ENCODE results near the gene PAK5. TPM values are rescaled to one million over a fixed set of nuclear protein-coding genes. Genes with fewer than 3 reads are reported as not detected.

PAK5 gene
- total RNA-seq, 2 donors from 2014 or later = 0.12 TPM; not detected in 1

DNA sequence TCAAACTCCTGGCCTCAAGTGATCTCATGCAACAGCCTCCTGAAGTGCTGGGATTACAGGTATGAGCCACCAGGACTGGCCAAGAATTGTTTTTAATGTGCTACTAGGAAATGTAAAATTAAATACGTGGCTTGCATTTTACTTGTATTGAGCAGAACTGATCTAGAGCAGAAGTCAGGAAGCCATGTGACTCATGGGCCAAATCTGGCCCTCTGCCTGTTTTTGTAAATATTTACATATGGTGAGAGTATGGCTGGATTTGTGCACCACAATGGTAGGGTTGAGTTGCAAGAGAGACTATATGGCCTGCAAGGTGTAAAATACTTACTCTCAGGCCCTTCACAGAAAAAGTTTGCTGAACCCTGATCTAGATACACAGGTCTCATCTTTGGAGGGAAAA lies 248.7 kb downstream of the PAK5 start:
- no peak overlapping the region for H3K27ac ChIP-seq
- H3K4me1 ChIP-seq = no peaks in the 10 kb centered on the region

DNA sequence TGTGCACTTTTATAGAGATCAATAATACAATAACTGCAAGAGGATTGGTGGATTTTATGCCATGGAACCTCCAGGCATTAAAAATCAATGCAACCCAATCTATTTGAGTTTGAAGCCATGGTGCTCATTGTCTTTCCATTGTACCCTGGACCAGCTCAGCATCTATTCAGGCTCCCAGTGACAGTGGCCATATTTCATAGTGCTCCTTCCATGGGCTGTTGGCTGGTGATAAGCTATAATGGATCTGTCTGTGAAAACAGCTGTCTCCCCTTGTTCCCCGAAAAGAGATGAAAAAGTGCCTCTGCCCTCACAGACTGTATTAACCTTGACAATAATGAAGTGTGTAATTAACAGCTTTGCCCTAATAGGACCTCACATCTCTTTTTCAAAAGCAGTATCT lies 250.2 kb downstream of the PAK5 start:
- H3K36me3 ChIP-seq = no peaks in the 10 kb centered on the region
- TF ChIP-seq, protein P1, sequence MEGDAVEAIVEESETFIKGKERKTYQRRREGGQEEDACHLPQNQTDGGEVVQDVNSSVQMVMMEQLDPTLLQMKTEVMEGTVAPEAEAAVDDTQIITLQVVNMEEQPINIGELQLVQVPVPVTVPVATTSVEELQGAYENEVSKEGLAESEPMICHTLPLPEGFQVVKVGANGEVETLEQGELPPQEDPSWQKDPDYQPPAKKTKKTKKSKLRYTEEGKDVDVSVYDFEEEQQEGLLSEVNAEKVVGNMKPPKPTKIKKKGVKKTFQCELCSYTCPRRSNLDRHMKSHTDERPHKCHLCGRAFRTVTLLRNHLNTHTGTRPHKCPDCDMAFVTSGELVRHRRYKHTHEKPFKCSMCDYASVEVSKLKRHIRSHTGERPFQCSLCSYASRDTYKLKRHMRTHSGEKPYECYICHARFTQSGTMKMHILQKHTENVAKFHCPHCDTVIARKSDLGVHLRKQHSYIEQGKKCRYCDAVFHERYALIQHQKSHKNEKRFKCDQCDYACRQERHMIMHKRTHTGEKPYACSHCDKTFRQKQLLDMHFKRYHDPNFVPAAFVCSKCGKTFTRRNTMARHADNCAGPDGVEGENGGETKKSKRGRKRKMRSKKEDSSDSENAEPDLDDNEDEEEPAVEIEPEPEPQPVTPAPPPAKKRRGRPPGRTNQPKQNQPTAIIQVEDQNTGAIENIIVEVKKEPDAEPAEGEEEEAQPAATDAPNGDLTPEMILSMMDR (IDR thresholded peaks at IDR 0.05) = no peak
- H3K27ac ChIP-seq = no peak overlapping the region
- no peaks in the 10 kb centered on the region for H3K9me3 ChIP-seq
- H3K27me3 ChIP-seq = no peaks in the 10 kb centered on the region
- H3K4me1 ChIP-seq = no peaks in the 10 kb centered on the region
- no peak for DNase-seq (ENCODE audit: low spot score)
- no peak overlapping the region for H3K4me3 ChIP-seq

More for the DNA sequence above, 248.7 kb downstream of the PAK5 start:
- Histone ChIP-seq H3K36me3 (no peaks in the 10 kb centered on the region), H3K27me3 (no peaks in the 10 kb centered on the region), H3K9me3 (no peaks in the 10 kb centered on the region), H3K4me3 (no peak overlapping the region)
- TF ChIP-seq, protein P1 (IDR thresholded peaks at IDR 0.05) = no peak
- DNase-seq (ENCODE audit: low spot score) = no peak

DNA sequence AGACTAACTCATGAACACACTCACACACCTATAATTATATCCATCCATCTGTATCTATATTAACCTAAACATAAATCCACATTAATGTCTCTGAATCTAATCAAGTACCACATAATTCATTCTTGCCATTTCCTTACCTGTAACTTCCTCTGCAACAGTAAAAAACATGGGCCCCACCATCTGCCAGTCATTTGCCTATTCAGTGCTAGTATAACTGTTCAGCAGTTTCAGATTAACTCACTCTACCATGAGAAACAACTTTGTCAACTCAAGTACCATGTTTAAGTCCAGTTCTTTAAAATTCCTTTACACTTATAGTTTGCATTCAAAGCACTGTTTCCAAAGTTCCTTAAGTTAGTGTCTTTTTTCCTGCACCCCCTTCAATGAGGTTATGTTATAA lies 255.7 kb downstream of the PAK5 start:
- Histone ChIP-seq H3K4me1 (no peaks in the 10 kb centered on the region), H3K36me3 (no peaks in the 10 kb centered on the region), H3K4me3 (no peak overlapping the region), H3K9me3 (no peaks in the 10 kb centered on the region), H3K27me3 (no peaks in the 10 kb centered on the region), H3K27ac (no peak overlapping the region)
- DNase-seq (ENCODE audit: low spot score) = no peak
- TF ChIP-seq, protein P1 (IDR thresholded peaks at IDR 0.05) = no peak

DNA sequence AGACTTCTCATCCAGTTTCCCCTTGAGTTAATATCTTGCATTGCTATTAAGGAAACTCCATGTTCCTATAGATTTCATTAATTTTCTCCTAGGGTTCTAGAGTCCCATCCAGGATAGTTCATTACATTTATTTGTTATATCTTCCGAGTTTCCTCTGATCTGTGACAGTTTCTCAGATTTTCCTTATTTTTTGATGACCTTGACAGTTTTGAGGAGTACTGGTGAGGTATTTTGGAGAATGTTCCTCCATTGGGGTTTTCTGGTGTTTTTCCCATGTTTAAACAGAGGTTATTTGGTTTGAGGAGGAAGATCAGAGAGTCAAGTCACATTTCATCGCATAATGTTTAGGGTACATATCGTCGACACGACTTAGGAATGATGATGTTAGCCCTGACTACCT lies 256.7 kb downstream of the PAK5 start:
- Histone ChIP-seq H3K4me3 (no peak overlapping the region), H3K27ac (no peak overlapping the region), H3K27me3 (no peaks in the 10 kb centered on the region), H3K9me3 (no peaks in the 10 kb centered on the region), H3K4me1 (no peaks in the 10 kb centered on the region), H3K36me3 (no peaks in the 10 kb centered on the region)
- no peak for DNase-seq (ENCODE audit: low spot score)
- TF ChIP-seq, protein P1 (IDR thresholded peaks at IDR 0.05) = no peak

DNA sequence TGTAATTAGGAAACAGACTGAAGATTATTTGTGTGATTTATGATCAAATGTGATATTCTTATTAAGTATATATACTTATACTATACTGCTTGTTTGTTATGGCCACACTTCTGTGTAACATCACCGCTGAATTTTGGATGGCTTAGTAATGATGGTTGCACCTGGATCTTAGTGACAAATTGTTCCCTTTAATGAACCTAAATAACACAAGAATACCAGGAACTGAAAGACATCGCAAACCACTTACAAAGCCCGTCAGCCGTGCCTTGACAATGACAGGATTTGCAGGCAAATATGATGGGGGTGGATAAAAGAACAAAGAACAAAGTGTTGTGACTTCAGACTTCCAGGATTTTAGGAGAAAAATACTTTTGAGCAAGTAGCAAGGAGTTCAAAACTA lies 257.4 kb downstream of the PAK5 start:
- no peaks in the 10 kb centered on the region for H3K4me1 ChIP-seq

DNA sequence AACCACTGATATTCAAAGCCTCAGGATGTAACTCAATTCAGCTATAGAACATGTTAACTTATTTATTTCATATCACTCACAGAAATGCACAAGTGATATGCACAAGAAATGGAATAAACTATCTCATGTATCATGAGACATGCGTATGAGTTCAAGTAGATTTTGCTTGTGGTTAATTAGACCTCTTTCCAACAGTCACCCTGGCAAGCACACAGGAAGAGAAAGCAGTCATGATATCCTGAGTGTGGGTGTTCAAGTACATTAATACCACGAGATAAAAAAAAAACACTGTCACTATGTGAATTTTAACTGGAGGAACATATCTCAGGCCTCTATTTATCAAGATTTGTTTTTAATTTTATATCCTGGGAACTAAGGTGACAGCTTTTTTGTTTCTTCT lies 260.3 kb downstream of the PAK5 start:
- no peaks in the 10 kb centered on the region for H3K27me3 ChIP-seq
- H3K4me3 ChIP-seq = no peak overlapping the region
- no peak for DNase-seq (ENCODE audit: low spot score)
- no peaks in the 10 kb centered on the region for H3K9me3 ChIP-seq
- TF ChIP-seq, protein P1 (IDR thresholded peaks at IDR 0.05) = no peak
- H3K27ac ChIP-seq = no peak overlapping the region
- no peaks in the 10 kb centered on the region for H3K36me3 ChIP-seq
- H3K4me1 ChIP-seq = no peaks in the 10 kb centered on the region

More for the DNA sequence above, 257.4 kb downstream of the PAK5 start:
- no peaks in the 10 kb centered on the region for H3K9me3 ChIP-seq
- H3K36me3 ChIP-seq = no peaks in the 10 kb centered on the region
- DNase-seq (ENCODE audit: low spot score) = no peak
- TF ChIP-seq, protein P1 (IDR thresholded peaks at IDR 0.05) = no peak
- no peak overlapping the region for H3K4me3 ChIP-seq
- H3K27ac ChIP-seq = no peak overlapping the region
- no peaks in the 10 kb centered on the region for H3K27me3 ChIP-seq

All from right atrium auricular region (tissue), 2 donors.